Stimulated activated CD8-positive, alpha-beta memory T cell treated with anti-CD3 and anti-CD28 coated beads, Interleukin-15, amount 100 ng/mL, for 48 hours (primary cell): ENCODE data around the gene B4GALNT1.
"Not testable (repeated sequence)": the region's sequence is repeated elsewhere in the genome, so short reads cannot be mapped to it uniquely, and the experiment has no call there.

Experiments
- DNase-seq, 2 donors: peaks; one replicate each; pipeline ENCODE4 v3.0.0-alpha.2; 2020; ENCODE audit warnings: low read depth in 2 of 2

The B4GALNT1 gene

GRCh38 chr12:57632958-57633840 is at the start of gene B4GALNT1:
Gene B4GALNT1 (minus strand): TSS chr12:57633201. CDS start chr12:57632132, 1,069 bp downstream.
- DNase-seq, result peak; percentile 48 to 51

GRCh38 chr12:57679697-57680096 is 46.7 kb upstream of the B4GALNT1 start:
- no peak for DNase-seq

GRCh38 chr12:57677947-57678346 is 44.9 kb upstream of the B4GALNT1 start:
- not testable (repeated sequence) for DNase-seq

GRCh38 chr12:57674691-57675090 is 41.7 kb upstream of the B4GALNT1 start:
- no peak for DNase-seq

- DNase-seq, result no peak
These were observed 39.8 kb upstream of the B4GALNT1 start for GRCh38 chr12:57672801-57673200.

GRCh38 chr12:57671811-57672210 is 38.8 kb upstream of the B4GALNT1 start:
- DNase-seq, result not testable (repeated sequence)

GRCh38 chr12:57669691-57670090 is 36.7 kb upstream of the B4GALNT1 start:
- not testable (repeated sequence) for DNase-seq

- no peak for DNase-seq
These were observed 33.9 kb upstream of the B4GALNT1 start for GRCh38 chr12:57666897-57667296.

- DNase-seq, result not testable (repeated sequence)
These were observed 32.2 kb upstream of the B4GALNT1 start for GRCh38 chr12:57665066-57665820.

GRCh38 chr12:57661376-57661775 is 28.4 kb upstream of the B4GALNT1 start:
- DNase-seq, result no peak

- DNase-seq, result no peak
These were observed 25.9 kb upstream of the B4GALNT1 start for GRCh38 chr12:57658890-57659289.

- no peak for DNase-seq
These were observed 24.7 kb upstream of the B4GALNT1 start for GRCh38 chr12:57657744-57658143.

- not testable (repeated sequence) for DNase-seq
These were observed 23.4 kb upstream of the B4GALNT1 start for GRCh38 chr12:57656408-57656807.

- DNase-seq, result no peak
These were observed 22.7 kb upstream of the B4GALNT1 start for GRCh38 chr12:57655541-57656240.

- no peak for DNase-seq
These were observed 21.0 kb upstream of the B4GALNT1 start for GRCh38 chr12:57654042-57654441.

- not testable (repeated sequence) for DNase-seq
These were observed 13.7 kb upstream of the B4GALNT1 start for GRCh38 chr12:57646659-57647049.

GRCh38 chr12:57645990-57646658 is 13.1 kb upstream of the B4GALNT1 start:
- DNase-seq, result not testable (repeated sequence)

GRCh38 chr12:57641699-57642442 is 8.9 kb upstream of the B4GALNT1 start:
- DNase-seq, result no peak

- DNase-seq, result no peak
These were observed 7.4 kb upstream of the B4GALNT1 start for GRCh38 chr12:57640175-57641042.

- DNase-seq, result no peak
These were observed 5.1 kb upstream of the B4GALNT1 start for GRCh38 chr12:57638096-57638495.
